HG03342 (cell line): ENCODE results near the gene ZACN.

Experiments used
- ATAC-seq: cut with Tn5 transposase; IDR thresholded peaks from one replicate; pipeline ENCODE4 v1.9.1; 2021; ENCODE audit warnings: mild to moderate bottlenecking, moderate library complexity; ENCODE audit not compliant: unreplicated experiment

Gene ZACN

DNA sequence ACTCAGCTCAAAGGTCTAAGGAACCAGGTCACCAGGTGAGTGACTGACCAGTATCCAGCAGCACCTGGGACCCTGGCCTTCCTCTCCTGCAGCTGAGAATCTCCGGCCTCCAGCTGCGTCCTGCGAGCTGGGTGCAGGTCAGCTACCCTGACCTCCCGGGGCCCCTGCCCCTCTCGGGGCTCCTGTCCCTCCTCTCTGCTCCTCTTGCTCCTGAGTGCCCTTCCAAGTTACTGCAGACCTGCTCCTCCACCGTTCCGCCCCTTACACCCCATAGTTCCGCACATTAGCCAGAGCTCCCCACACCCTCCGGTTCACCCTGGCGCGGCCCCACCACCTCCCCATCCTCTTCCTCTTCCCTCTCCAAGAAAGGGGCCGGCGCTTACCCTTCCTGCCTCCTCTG, 51.5 kb downstream of the ZACN start:
- ATAC-seq: no peak

DNA sequence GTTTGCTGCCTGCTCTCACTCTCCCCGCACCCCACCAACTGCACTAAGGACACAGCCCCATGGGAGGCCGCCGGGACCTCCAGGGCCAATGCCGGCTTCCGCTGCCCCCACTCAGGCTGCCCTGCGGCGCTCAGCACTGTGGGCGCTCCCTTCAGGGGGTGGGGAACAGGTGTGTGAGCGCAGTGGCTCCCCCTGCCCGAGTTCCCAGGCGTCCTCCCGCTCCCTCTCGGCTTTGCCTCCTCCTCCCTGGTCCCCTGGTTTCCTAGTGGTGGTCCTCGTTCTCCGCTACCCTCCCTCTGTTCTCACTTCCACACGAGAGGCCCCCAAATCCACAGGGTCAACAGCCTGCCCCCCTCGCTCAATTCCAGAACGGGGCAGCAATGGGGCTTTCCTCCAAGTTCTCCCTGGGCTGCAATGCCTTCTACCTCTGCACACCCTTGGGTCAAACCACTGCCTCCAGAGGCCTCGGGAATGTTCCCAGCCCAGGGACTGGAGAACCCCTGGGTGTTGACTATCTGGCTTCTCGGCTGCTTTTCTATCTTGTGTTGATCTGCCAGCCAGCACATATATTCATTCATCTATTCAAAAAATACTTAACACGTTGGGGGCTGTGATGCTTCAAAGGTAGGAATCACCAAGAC, 52.2 kb downstream of the ZACN start:
- ATAC-seq: no peak

DNA sequence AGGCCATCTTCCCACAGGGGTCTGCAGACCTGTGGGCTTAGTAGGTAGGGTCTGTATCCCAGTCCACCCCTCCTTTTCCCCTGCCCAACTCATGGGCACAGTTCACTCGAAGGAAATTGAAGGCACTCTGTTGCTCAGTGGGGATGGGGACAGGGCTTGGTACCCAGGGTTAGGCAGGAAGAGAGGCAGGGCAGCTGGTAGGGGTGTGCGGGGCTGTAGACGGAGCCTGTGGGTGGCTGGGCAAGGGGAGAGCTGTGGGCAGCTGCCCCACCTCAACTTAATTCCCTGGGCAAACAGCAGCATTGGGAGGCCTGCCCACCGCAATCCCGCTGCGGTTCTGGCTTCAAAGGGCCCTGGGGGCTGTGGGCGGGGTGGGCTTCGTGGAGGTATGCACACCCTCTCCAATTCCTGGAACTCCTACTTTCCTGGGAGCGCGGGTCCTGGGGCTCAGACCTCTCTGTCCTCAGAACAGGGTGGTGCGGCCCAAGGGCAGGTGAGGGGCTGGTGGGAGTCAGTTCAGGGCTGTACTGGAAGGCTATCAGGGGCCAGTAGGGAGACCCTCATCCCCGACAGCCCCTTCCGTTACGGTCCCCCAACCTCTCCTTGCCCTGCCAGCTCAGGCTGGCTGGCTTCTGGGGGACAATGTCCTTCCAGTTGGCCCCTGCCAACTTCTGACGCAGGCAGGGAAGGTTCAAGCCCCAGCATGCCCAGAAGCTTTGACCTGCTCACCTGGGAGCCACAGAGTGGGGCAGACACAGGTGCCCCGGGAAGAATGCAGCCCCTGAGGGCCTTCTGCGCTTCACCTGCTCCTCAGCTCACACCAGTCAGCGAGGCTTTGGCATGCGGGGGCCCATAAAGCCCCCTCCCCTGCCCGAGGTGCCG, 53.0 kb downstream of the ZACN start:
- no peak for ATAC-seq
